OCI-LY7 (cell line): ENCODE measurements around the gene HNRNPH1.

ENCODE experiments used
- EZH2phosphoT487 ChIP-seq: fragments of 200-600 bp; sonication (generic); IDR thresholded peaks from 2 replicates; pipeline ENCODE4 v1.6.1; 2018; ENCODE audit warnings: low read depth, borderline replicate concordance, mild to moderate bottlenecking, mixed run types, antibody characterized with exemption, low read length, moderate library complexity, mixed read lengths
- TF ChIP-seq, protein P1 (sequence below): fragments of 200-600 bp; sonication (generic); conservative IDR thresholded peaks from 2 replicates; pipeline ENCODE4 v1.5.1; 2014; ENCODE audit warnings: mild to moderate bottlenecking, antibody characterized with exemption, low read length, moderate library complexity, mixed read lengths

DNA sequence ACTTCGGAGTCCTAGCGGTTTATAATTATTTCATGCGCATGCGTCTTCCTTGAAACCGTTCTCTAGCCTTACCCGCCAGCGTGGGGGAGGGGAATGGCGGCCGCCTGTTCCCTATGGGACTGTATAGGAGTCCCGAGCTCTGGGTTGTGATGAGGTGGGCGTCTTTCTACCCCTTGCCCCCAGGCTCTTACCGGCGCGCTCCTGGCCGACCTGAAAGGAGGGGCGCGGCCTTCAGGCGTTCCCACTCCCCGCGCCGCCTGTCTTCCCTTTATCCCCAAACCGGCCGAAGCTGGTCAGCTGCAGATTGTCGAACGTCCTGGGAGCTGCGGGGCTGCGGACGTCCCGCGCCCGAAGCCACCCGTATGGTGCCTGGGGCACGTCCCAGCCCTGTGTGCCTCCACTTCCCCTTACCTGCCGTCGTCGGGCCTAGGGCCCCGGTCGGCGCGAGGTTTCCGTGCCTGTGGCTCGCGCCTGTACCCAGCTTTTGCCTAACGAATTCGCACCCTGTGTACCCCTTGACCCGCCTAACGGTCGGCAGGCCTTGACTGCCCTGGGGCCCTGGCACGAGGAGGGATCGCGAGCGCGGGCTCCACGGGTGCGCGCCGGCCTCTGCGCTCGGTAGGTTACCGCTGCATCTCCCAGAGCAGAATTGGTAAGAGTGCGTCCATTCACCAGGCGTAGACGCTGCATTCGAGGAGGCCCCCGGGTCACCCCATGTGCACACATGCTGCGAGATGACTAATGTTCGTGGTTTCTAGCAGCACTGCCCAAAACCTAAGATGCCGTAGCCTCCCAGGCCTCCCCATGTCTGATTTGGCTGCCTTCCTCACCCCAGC is 653 bp upstream of the HNRNPH1 start:
- TF ChIP-seq, protein P1, sequence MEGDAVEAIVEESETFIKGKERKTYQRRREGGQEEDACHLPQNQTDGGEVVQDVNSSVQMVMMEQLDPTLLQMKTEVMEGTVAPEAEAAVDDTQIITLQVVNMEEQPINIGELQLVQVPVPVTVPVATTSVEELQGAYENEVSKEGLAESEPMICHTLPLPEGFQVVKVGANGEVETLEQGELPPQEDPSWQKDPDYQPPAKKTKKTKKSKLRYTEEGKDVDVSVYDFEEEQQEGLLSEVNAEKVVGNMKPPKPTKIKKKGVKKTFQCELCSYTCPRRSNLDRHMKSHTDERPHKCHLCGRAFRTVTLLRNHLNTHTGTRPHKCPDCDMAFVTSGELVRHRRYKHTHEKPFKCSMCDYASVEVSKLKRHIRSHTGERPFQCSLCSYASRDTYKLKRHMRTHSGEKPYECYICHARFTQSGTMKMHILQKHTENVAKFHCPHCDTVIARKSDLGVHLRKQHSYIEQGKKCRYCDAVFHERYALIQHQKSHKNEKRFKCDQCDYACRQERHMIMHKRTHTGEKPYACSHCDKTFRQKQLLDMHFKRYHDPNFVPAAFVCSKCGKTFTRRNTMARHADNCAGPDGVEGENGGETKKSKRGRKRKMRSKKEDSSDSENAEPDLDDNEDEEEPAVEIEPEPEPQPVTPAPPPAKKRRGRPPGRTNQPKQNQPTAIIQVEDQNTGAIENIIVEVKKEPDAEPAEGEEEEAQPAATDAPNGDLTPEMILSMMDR, result no peak
- TF ChIP-seq EZH2phosphoT487, result no peak
